Measurements from ENCODE around the gene VAV3.

DNA sequence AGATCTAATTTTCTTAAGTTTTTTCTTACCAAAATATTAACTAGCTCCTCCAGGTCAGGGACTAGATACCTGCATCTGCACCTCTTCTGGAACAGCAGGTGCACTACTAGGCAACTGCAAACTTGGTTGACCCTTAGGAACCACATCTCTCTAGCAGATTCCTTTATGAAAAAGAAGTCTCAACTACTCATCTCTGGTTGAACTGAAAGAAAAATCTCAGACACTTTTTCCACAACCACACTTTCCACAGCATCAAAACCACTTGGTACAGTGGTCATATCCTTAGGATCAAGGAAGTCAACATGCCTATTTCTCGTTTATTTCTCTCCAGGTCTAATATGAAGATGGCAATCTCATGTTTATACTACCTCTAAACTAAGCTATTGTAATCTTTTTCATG, 52.3 kb downstream of the VAV3 start:
- no peak for TF ChIP-seq POLR2A (IDR thresholded peaks at IDR 0.05)
- TF ChIP-seq, protein P1, sequence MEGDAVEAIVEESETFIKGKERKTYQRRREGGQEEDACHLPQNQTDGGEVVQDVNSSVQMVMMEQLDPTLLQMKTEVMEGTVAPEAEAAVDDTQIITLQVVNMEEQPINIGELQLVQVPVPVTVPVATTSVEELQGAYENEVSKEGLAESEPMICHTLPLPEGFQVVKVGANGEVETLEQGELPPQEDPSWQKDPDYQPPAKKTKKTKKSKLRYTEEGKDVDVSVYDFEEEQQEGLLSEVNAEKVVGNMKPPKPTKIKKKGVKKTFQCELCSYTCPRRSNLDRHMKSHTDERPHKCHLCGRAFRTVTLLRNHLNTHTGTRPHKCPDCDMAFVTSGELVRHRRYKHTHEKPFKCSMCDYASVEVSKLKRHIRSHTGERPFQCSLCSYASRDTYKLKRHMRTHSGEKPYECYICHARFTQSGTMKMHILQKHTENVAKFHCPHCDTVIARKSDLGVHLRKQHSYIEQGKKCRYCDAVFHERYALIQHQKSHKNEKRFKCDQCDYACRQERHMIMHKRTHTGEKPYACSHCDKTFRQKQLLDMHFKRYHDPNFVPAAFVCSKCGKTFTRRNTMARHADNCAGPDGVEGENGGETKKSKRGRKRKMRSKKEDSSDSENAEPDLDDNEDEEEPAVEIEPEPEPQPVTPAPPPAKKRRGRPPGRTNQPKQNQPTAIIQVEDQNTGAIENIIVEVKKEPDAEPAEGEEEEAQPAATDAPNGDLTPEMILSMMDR (IDR thresholded peaks at IDR 0.05) = no peak
- TF ChIP-seq EP300 (IDR thresholded peaks at IDR 0.05) = no peak
- no peak for TF ChIP-seq POLR2AphosphoS5 (IDR thresholded peaks at IDR 0.05)
